Endothelial cell of umbilical vein (primary cell): ENCODE results near the gene DUSP28. TPM values are rescaled to one million over a fixed set of nuclear protein-coding genes. Genes with fewer than 3 reads are reported as not detected.

Source experiments
- BruUV-seq: library from RNA; stranded (reverse); fragments of 400-500 nt; replicated peaks from 2 replicates; lab custom pipeline; 2021; lab: Mats Ljungman, UMichigan
- CTCF ChIA-PET: fragments of 300-600, 350-600 bp; sonication (Branson Sonifier 250); formaldehyde crosslinking; loops from one replicate; lab custom pipeline; 2021; ENCODE audit warnings: antibody characterized with exemption, inconsistent platforms; lab: Charles Lee
- POLR2A ChIA-PET: fragments of 300-600, 350-600 bp; sonication (Branson Sonifier 250); formaldehyde crosslinking; loops from one replicate; lab custom pipeline; 2021; ENCODE audit warnings: antibody characterized with exemption, inconsistent platforms; lab: Charles Lee
- DNase-seq: peaks from one replicate; pipeline ENCODE4 v3.0.0-alpha.2; 2011; ENCODE audit warnings: low read depth, low spot score
- FAIRE-seq: peaks from 2 replicates; lab custom pipeline; 2011; peaks lifted over from hg19 to GRCh38; lab: Jason Lieb, UNC
- H2AFZ ChIP-seq: 2 replicates; pipeline ENCODE4 v1.6.0; 2012; ENCODE audit warnings: low read depth, low read length, control low read depth, inconsistent platforms
- H3K27ac ChIP-seq: 2 replicates; pipeline ENCODE4 v1.5.1; 2011; ENCODE audit warnings: low read depth, mild to moderate bottlenecking, control low read depth, low read length, moderate library complexity; ENCODE audit not compliant: insufficient read depth
- H3K27me3 ChIP-seq, 2 experiments: 2 replicates each; pipeline versions ENCODE4 v1.6.0 to v1.6.1; 2011; ENCODE audit warnings: low read length in 2 of 2, mixed read lengths in 1 of 2; ENCODE audit not compliant: control insufficient read depth in 2 of 2, insufficient read depth in 2 of 2
- H3K36me3 ChIP-seq, 2 experiments: 2 replicates in 1 of 2; 3 replicates in 1 of 2; pipeline ENCODE4 v1.5.1; 2011; ENCODE audit warnings: low read length in 2 of 2, mild to moderate bottlenecking in 1 of 2, moderate library complexity in 1 of 2; ENCODE audit not compliant: control insufficient read depth in 2 of 2, insufficient read depth in 2 of 2; ENCODE audit errors: extremely low read depth in 1 of 2
- H3K4me1 ChIP-seq: 3 replicates; pipeline ENCODE4 v1.5.1; 2011; ENCODE audit warnings: mild to moderate bottlenecking, low read length; ENCODE audit not compliant: control insufficient read depth, insufficient read depth; ENCODE audit errors: extremely low read depth
- H3K4me2 ChIP-seq: 2 replicates; pipeline ENCODE4 v1.6.1; 2011; ENCODE audit warnings: low read length, control low read depth, mixed read lengths; ENCODE audit not compliant: insufficient read depth
- H3K4me3 ChIP-seq, 3 experiments: fragments of 200-600 bp in 1 of 3; sonication (generic), shearing (Covaris generic) in 1 of 3; replicated peaks in 1 of 3; 2 replicates each; pipeline ENCODE4 v1.5.1; 2011 to 2016; ENCODE audit warnings: control low read depth in 3 of 3, low read length in 3 of 3, mild to moderate bottlenecking in 2 of 3, inconsistent platforms in 1 of 3, low read depth in 1 of 3, moderate library complexity in 1 of 3; ENCODE audit not compliant: insufficient read depth in 1 of 3
- H3K79me2 ChIP-seq: 2 replicates; pipeline ENCODE4 v1.6.0; 2012; ENCODE audit warnings: low read length, inconsistent platforms; ENCODE audit not compliant: control insufficient read depth, insufficient read depth
- H3K9ac ChIP-seq: replicated peaks from 2 replicates; pipeline ENCODE3; 2011; ENCODE audit warnings: low read length, control low read depth; ENCODE audit not compliant: insufficient read depth; ENCODE audit errors: extremely low read depth
- H3K9me1 ChIP-seq: replicated peaks from 3 replicates; pipeline ENCODE4 v1.6.0; 2011; ENCODE audit warnings: mild to moderate bottlenecking, low read length; ENCODE audit not compliant: control insufficient read depth, insufficient read depth; ENCODE audit errors: extremely low read depth
- H3K9me3 ChIP-seq: replicated peaks from 2 replicates; pipeline ENCODE4 v1.5.1; 2012; ENCODE audit warnings: low read length, inconsistent platforms; ENCODE audit not compliant: control insufficient read depth, insufficient read depth
- H4K20me1 ChIP-seq: replicated peaks from 2 replicates; pipeline ENCODE3; 2011; ENCODE audit warnings: mild to moderate bottlenecking, low read length; ENCODE audit not compliant: control insufficient read depth, insufficient read depth; ENCODE audit errors: extremely low read depth
- CTCF ChIP-seq, 2 donors: IDR thresholded peaks; 1 replicate in 1 of 2; 2 replicates in 1 of 2; pipeline ENCODE4 v1.5.1; 2011; ENCODE audit warnings: low read length in 2 of 2, mild to moderate bottlenecking in 2 of 2, moderate library complexity in 2 of 2, control low read depth in 1 of 2, inconsistent platforms in 1 of 2, low read depth in 1 of 2; ENCODE audit not compliant: insufficient read depth in 1 of 2; ENCODE audit errors: extremely low read depth in 1 of 2
- EZH2 ChIP-seq: IDR thresholded peaks from 2 replicates; pipeline ENCODE4 v1.6.1; 2012; ENCODE audit warnings: borderline replicate concordance, low read depth, mild to moderate bottlenecking, moderate library complexity, low read length, inconsistent platforms; ENCODE audit not compliant: severe bottlenecking
- FOS ChIP-seq: IDR thresholded peaks from 2 replicates; pipeline ENCODE4 v1.6.1; 2011; ENCODE audit warnings: mild to moderate bottlenecking, low read length, moderate library complexity, borderline replicate concordance; ENCODE audit not compliant: insufficient read depth
- GATA2 ChIP-seq: IDR thresholded peaks from 2 replicates; pipeline ENCODE4 v1.7.0; 2011; ENCODE audit warnings: low read depth, mild to moderate bottlenecking, moderate library complexity, mixed read lengths, low read length; ENCODE audit not compliant: insufficient read length, insufficient read depth
- JUN ChIP-seq: IDR thresholded peaks from 2 replicates; pipeline ENCODE4 v1.6.1; 2011; ENCODE audit warnings: borderline replicate concordance, low read depth; ENCODE audit not compliant: insufficient read length, insufficient read depth
- MYC ChIP-seq: IDR thresholded peaks from one replicate; pipeline ENCODE4 v1.6.1; 2011; ENCODE audit warnings: mild to moderate bottlenecking, low read depth, low read length
- POLR2A ChIP-seq: IDR thresholded peaks from 2 replicates; pipeline ENCODE4 v1.6.1; 2012; ENCODE audit warnings: low read depth, mild to moderate bottlenecking, control low read depth, low read length
- POLR2AphosphoS5 ChIP-seq: IDR thresholded peaks from 2 replicates; pipeline ENCODE4 v1.6.1; 2012; ENCODE audit warnings: low read depth, mild to moderate bottlenecking, control low read depth, low read length, moderate library complexity; ENCODE audit not compliant: insufficient read depth
- dilution Hi-C: fragments of 300-500 bp; cut with MboI; formaldehyde crosslinking; loops from one replicate; pipeline ENCODE4 v1.15.0; 2019; ENCODE audit warnings: low sequenced_read_pairs; ENCODE audit not compliant: extremely low pct_ligation_motif_present
- intact Hi-C: fragments of 100-400 bp; cut with micrococcal nuclease; formaldehyde crosslinking; loops from one replicate; pipeline ENCODE4 v1.10.0; 2022
- polyA plus RNA-seq, 4 experiments: library from polyadenylated mRNA; depleted of rRNA in 3 of 4; stranded (reverse) in 3 of 4; unstranded in 1 of 4; fragments of >200 nt; gene quantifications; 2 replicates each; pipeline versions ENCODE4 v1.2.1 to v1.2.3, GENCODE V29; 2011 to 2012; ENCODE audit warnings: missing spikeins in 1 of 4
- total RNA-seq: library from RNA; stranded (reverse); gene quantifications from 2 replicates; pipeline ENCODE4 v1.2.3, GENCODE V29; 2021
- TF ChIP-seq, protein P1 (sequence below): IDR thresholded peaks from 2 replicates; pipeline ENCODE4 v1.6.1; 2011; ENCODE audit not compliant: insufficient read depth, insufficient read length

DUSP28 gene
- total and polyA plus RNA-seq, 2 donors (not counting 3 experiments of a cell fraction or from before 2014, with no cell fraction given), result 2.2 to 4.3 TPM

DNA sequence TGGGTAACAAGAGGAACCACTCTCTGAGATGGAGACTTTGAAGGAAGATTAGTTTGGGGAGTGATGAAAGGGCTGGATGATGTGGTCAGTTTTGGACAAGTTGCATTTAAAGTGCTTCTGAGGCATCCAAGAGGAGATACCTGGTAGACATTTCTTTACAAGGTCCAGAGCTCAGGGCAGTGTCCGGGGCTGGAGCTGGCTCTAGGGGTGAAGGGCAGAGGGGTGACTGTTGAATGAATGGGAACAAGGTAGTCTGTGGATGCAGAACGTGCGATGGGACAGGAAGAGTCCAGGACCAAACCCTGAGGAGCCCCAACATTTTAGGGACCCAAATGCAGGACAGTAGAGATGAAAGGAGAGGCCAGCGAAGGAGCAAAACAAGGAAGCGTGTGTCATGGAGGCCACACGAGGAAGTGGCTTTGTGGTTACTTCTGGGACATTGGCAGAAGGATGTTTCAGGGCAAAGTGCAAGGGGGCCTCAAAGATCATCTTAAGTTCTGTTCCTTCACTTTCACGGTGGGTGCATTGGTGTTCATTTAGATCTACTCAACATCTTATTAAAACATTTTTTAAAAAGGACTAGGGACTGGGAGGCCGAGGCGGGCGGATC is 51.5 kb downstream of the DUSP28 start:
- Histone ChIP-seq H3K4me2 (no peak overlapping the region), H3K27me3 (no peaks in the 10 kb centered on the region), H3K9me1 (no peaks in the 10 kb centered on the region), H3K4me3 (no peak overlapping the region), H3K79me2 (no peaks in the 10 kb centered on the region), H3K27ac (no peak overlapping the region), H3K9me3 (no peaks in the 10 kb centered on the region), H3K4me1 (no peaks in the 10 kb centered on the region), H2AFZ (no peak overlapping the region), H3K9ac (no peak overlapping the region), H3K36me3 (no peaks in the 10 kb centered on the region), H4K20me1 (no peaks in the 10 kb centered on the region)
- DNase-seq (no peak), FAIRE-seq (no peak)
- no TSS peak for BruUV-seq
- TF ChIP-seq JUN (no peak), POLR2A (no peak), CTCF (IDR thresholded peaks at IDR 0.05; ENCODE audit: extremely low read depth in 1 of 2, insufficient read depth in 1 of 2, low read depth in 1 of 2, low read length in 2 of 2) (no peak), FOS (no peak), POLR2AphosphoS5 (no peak), GATA2 (no peak), EZH2 (no peak), MYC (no peak)
- TF ChIP-seq, protein P1, sequence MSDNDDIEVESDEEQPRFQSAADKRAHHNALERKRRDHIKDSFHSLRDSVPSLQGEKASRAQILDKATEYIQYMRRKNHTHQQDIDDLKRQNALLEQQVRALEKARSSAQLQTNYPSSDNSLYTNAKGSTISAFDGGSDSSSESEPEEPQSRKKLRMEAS, result no peak
- intact Hi-C loops, result no loop called here
- POLR2A ChIA-PET, result no interaction called here
- dilution Hi-C loops, result no loop called here
- CTCF ChIA-PET, result no interaction called here

Other genes starting within 250 kb of the DUSP28 start
- 23.9 and 31.1 TPM in 2 replicates for gene GPC1, start 124.7 kb upstream of the DUSP28 start, total RNA-seq
- 9.6 and 10.4 TPM in 2 replicates for gene GPC1, start 124.7 kb upstream of the DUSP28 start, polyA plus RNA-seq
- 12.2 and 16.0 TPM in 2 replicates for gene ANKMY1, start 2.4 kb upstream of the DUSP28 start, total RNA-seq
- 7.7 and 9.0 TPM in 2 replicates for gene ANKMY1, start 2.4 kb upstream of the DUSP28 start, polyA plus RNA-seq
- 62.1 and 67.1 TPM in 2 replicates for gene RNPEPL1, start 8.1 kb downstream of the DUSP28 start, total RNA-seq
- gene RNPEPL1, start 8.1 kb downstream of the DUSP28 start, polyA plus RNA-seq, result 35.8 and 47.3 TPM in 2 replicates
- gene CAPN10, start 26.4 kb downstream of the DUSP28 start, total RNA-seq, result 37.9 and 39.9 TPM in 2 replicates
- gene CAPN10, start 26.4 kb downstream of the DUSP28 start, polyA plus RNA-seq, result 25.2 and 36.7 TPM in 2 replicates
- 0.25 and 0.33 TPM in 2 replicates for gene GPR35, start 65.1 kb downstream of the DUSP28 start, total RNA-seq
- 0.18 TPM in 2 replicates for gene GPR35, start 65.1 kb downstream of the DUSP28 start, polyA plus RNA-seq
- gene AQP12B, start 122.5 kb downstream of the DUSP28 start, total RNA-seq, result not detected in 2 replicates
- not detected in 2 replicates for gene AQP12B, start 122.5 kb downstream of the DUSP28 start, polyA plus RNA-seq
- gene AQP12A, start 131.5 kb downstream of the DUSP28 start, total RNA-seq, result not detected in 2 replicates
- not detected in 2 replicates for gene AQP12A, start 131.5 kb downstream of the DUSP28 start, polyA plus RNA-seq